ENCODE measurements around the gene PEX13.
"Not testable (repeated sequence)": the region's sequence is repeated elsewhere in the genome, so short reads cannot be mapped to it uniquely, and the experiment has no call there.

PEX13 gene

GRCh38 chr2:61017556-61018317 lies at the start of gene PEX13, which contains the start of gene PUS10:
Gene PEX13, plus strand, starts transcription at chr2:61017720. Its CDS starts 40 bp downstream, at chr2:61017760.
Gene PUS10, minus strand, starts transcription at chr2:61018255. Its CDS starts 6,365 bp downstream, at chr2:61011890.
- peak; percentile 86 for DNase-seq (ENCODE audit: low spot score)

GRCh38 chr2:60972889-60973656 lies 44.4 kb upstream of the PEX13 start:
- DNase-seq (ENCODE audit: low spot score), result no peak

- DNase-seq (ENCODE audit: low spot score), result no peak
Observed at GRCh38 chr2:60973705-60974104, 43.8 kb upstream of the PEX13 start.

- no peak for DNase-seq (ENCODE audit: low spot score)
Observed at GRCh38 chr2:60974652-60975051, 42.9 kb upstream of the PEX13 start.

- no peak for DNase-seq (ENCODE audit: low spot score)
Observed at GRCh38 chr2:60976256-60976850, 41.2 kb upstream of the PEX13 start.

DNA sequence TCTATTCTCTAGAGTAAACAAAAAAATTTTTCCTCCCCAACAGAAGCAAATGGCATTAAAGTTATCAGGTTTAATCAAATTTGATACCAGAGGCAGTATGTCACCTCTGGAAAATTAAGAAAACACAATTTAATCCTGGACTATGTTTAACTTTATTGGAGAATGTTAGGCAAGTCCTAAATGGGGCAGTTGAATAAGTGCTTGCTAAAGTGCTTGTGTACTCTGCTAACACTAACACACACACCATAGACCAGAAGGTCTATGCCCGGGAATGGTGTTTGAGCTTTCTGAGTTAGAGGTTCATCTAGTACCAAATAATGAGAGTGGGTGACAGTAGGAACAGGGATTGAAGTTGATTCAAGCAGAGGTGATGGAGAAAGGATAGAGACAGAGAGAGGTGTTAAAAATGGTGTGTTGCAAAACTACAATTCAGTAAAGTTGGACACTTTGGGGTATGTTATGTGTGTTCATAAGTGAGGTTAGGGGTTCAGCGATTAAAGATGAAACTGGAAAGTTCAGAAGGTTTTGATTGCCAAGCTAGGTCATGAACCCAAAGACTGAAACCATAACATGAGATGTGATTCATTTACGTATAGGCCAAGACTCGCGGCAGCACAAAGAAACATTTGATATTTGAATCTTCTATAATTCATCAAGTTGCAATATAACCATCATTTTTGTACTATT lies 40.5 kb upstream of the PEX13 start:
- no peak for DNase-seq (ENCODE audit: low spot score)

DNA sequence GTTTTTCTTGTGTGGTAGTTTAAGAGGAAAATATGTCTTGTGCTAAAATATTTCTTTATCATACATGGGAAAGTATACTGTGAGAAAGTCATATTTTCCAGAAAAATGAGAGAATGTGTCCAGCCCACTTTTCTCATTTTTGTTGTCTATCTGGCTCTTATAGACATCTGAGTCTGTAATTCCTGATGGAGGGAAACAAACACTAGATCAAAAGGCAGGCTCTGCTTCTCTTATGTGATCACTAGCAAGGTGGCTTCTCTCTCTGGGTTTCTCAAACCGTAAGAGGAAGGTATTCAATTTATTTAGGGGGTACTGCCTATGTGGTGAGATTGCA lies 40.0 kb upstream of the PEX13 start:
- DNase-seq (ENCODE audit: low spot score), result no peak

DNA sequence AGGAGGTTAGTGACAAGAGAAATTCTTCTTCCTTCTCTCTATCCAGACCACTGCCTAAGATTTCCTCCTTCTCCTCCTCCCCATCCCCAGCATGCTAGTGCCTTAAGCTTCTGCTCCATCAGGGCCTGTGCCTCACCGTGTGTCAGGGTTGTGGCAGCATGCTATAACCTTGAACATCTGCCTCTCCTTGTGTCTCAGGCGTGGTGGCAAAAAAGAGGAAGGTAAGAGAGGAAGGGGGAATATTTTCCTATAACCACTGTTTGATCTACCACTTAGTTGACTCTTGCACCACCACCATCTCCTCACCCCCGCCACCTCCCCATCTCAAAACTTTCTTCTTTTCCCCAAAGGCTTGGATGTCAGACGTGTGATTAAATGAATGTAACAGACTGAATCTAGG lies 38.3 kb upstream of the PEX13 start:
- no peak for DNase-seq (ENCODE audit: low spot score)

DNA sequence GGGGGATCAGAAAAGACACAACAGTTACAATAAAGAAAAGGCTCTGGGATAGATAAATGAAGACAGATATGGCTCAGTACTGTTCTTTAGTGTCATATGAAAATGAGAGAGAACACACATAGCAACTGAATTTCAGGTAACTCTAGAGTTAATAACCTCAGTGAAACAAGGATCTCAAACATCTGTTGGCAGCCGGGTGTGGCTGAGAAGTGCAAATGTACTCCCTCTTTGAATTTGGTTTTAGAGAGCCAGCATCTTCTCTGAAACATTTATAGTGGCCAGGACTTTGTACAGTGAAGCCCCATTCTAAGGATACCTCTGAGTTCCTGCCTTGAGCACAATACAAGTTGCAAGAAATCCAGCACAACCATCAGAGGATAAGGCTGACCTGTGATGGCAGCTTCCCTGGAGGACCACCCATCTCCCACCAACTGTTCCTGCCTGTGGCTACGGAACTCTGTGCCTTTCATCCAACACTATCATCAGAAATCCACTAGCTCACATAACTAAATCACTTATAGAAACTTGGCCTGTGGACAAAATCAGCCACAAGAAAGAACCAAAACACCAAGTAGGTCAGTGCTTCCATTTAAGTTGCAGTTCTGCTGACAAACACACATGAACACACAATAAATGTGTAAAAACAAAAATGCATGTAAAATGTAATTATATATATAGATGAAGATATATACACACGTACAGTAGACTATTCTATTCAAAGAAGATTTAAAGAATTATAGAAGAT lies 37.3 kb upstream of the PEX13 start:
- DNase-seq (ENCODE audit: low spot score), result no peak

- not testable (repeated sequence) for DNase-seq (ENCODE audit: low spot score)
Observed at GRCh38 chr2:60982066-60982465, 35.5 kb upstream of the PEX13 start.

DNA sequence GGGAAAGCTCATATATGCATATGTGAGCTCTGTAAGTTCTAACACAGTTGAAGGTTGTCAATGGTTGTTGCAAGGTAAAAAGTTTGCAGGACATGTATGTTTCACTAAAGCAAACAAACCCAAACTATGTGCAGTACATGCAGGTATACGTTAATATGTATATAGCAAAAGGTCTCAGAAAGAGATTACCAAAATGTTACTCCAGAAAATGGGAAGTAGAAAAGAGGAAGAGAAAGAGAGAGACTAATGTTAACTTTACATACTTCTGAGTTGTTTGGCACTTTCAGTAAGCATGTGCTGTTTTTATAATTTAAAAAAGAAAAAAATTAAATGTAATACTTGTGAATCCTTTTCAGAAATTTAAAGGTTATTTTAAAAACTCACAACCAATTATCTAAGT lies 32.8 kb upstream of the PEX13 start:
- no peak for DNase-seq (ENCODE audit: low spot score)

DNA sequence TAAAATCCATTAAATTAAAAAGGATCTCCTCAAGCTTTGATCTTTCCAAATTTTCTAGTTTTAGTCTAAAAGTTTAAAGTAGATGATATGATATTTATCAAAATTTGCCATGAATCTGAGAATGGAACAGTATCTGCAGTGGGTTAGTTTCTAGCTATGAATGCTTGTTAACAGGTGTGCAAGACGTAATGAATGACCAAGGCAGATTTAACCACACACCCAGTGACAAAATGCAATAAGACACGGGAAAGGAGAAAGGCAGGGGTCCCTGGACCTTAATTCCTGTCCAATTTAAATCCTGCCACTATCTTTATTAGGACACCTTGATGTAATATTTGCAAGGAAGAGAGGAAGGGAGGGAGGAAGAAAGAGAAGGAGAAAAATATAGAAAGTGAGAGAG lies 30.5 kb upstream of the PEX13 start:
- no peak for DNase-seq (ENCODE audit: low spot score)

- DNase-seq (ENCODE audit: low spot score), result not testable (repeated sequence)
Observed at GRCh38 chr2:60987656-60988055, 29.9 kb upstream of the PEX13 start.

- DNase-seq (ENCODE audit: low spot score), result peak; percentile 25
Observed at GRCh38 chr2:60989259-60989658, 28.3 kb upstream of the PEX13 start.

DNA sequence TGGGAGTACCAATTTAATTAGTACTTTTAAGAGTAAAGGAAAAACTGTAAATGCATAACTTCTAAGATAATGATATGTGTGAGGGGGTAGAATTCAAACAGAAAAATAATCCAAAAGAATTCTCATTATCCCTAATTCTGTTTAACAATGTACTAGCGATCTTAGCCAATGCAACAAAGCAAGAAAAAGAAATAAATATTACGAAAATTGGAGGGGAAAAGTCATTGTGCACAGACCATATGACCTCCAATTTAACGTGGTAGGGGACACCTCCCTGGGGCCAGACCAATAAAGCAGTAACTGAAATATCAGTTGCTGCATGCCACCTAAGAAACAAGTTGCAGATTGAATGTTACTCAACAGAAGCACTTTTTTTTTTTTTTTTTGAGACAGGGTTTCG lies 25.9 kb upstream of the PEX13 start:
- DNase-seq (ENCODE audit: low spot score), result no peak

- DNase-seq (ENCODE audit: low spot score), result no peak
Observed at GRCh38 chr2:60992985-60993392, 24.5 kb upstream of the PEX13 start.

DNA sequence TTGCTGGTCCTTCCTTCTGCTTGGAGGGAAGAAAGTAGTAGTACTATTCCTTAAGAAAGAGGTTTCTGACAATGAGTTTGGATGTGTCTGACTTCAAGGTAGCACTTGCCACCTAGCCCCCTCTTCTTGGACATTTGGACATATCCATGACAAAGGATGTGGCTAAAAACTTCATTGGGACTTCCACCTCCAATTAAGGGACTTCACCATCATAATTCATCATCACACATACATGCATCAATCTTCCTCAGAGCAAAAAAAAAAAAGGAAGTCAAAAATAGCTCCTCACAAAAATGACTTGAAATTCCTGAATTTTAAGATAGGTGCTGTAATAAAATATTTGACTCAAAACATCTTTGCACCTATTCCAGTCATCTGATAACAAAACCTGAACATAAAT lies 23.4 kb upstream of the PEX13 start:
- no peak for DNase-seq (ENCODE audit: low spot score)

- peak; percentile 73 for DNase-seq (ENCODE audit: low spot score)
Observed at GRCh38 chr2:60998628-60999545, 18.6 kb upstream of the PEX13 start.

GRCh38 chr2:61005736-61006135 lies 11.8 kb upstream of the PEX13 start:
- DNase-seq (ENCODE audit: low spot score), result no peak

- no peak for DNase-seq (ENCODE audit: low spot score)
Observed at GRCh38 chr2:61006486-61007105, 10.9 kb upstream of the PEX13 start.

All from SW480 (cell line).